CD4-positive, alpha-beta T cell treated with Interleukin-2 at 100 ng/mL for 4 hours (primary cell): ENCODE measurements around the gene PLCD3.

Experiments used
- DNase-seq: peaks from one replicate; pipeline ENCODE4 v3.0.0-alpha.2; 2020; ENCODE audit warnings: low spot score

Gene PLCD3

DNA sequence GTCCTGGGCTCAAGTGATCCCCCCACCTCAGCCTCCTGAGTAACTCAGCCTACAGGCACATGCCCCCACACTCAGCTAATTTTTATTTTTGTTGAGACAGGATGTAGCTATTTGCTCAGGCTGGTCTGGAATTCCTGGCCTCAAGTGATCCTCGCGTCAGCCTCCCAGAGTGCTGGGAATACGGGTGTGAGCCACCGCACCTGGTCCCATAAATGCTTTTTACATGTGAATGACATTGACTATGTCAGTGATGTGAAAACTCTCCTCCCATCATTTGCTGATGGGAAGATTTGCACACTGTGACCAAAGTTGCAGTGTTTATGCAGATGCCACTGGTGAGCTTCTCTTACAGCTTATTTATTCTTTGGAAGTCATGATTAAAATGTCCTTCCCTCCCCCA, 15.0 kb downstream of the PLCD3 start:
- DNase-seq = no peak

DNA sequence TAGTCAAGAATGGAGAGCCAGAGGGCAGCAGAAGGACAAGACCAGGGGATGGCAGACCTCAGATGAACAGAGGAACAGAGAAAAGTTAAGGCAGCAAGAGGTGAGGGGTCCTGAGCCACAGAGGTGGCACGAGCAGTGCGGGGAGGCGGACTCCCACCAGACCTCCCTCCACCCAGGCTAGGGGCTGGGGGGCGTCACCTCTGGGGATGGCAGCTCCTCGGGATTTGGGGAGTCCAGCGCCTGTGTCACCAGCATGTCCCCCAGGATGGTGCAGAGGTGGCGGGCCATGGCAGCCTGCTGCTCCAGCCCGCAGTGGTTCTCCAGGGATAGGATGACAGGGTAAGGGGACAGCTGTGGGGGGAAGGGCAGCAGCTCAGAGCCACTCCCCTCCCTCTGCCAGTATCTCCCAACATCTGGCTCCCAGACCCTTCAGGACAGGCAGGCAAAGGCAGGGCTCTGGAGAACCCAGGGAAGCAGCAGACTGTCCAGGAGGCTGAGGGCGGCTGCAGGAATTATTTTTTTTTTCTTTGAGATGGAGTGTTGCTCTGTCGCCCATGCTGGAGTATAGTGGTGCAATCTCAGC, 15.8 kb downstream of the PLCD3 start:
- DNase-seq = no peak

DNA sequence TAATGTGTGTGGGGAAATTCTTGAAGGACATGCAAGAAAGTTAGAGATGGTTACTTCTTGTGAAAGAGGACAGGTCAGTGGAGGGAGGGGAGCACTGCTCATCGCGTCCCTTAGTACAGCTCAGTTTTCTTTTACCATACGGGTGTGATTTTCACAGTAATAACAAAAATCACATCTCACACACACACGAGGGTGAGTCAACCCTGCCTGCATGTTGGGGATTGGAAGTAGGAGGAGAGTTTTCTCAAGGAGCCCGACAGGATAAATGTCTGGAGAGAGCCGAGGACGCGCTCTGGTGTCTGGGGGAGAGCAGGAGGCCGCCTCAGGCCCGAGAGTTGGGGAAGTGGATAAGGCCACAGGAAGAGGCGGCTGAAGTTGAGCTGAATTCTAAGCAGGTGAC, 16.4 kb downstream of the PLCD3 start:
- no peak for DNase-seq

DNA sequence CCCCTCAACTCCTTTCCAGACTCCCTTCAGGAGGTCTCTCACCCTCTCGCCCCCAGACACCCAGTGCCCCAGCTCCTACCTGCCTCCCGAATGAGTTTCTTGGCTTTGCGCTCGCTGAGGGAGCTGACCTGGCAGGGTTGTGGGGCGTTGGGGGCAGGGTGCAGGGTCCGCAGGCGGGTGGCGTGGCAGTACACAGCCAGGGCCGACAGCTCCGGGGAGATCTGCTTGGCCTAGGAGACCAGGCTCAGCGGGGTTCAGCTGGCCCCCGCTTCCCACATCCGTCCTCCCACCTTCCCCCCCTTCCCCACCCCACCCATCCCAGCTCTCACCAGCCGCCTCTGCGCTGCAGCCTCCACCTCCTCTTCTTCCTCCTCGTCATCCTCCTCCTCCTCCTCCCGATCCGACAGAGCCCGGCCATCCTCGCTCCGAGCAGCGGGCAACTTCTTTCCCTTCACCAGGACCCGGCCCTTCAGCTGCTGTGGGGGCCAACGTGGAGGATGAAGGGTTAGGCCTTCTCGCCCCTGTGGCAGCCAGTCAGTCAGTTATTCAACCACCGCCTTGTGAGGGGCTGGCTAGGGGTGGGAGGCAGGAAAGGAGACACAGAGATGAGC, 17.2 kb downstream of the PLCD3 start:
- DNase-seq = no peak

DNA sequence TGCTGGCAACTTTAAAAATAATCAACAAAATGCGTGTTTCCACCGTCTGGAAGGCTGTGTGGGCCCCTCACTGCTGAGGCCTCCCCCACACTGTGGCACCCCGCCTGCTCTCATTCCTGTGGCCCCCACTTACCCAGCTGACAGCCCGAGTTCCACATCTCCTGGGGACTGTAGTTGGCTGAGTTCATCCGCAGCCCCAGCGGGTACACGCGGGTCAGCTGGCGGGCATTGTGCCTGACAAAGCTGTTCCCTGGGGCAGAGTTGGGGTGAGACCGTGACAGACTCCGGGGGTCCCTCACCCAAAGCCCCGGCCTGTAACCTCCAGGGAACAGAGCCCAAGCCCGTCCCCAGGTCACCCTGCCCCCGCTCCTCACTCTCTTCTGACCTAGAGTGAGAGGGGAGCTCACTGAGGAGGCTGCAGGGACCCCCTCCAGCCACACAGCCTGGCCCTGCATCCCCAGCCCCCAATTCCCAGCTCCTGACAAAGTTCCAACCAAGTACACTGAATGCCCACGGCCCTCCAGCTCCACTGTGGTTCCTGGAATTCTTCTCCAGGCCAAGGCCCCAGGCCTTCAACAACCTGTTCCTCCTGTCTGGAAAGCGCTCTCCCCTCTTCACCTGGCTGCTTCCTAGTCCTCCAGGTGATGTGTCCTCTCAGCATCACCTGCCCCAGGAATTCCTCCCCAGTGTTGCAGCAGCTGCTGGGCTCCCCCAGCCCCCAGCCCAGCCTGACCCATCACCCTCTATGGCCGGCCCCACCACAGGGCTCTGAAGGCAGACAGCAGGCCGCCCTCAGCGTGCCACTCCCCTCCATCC, 18.0 kb downstream of the PLCD3 start:
- no peak for DNase-seq

DNA sequence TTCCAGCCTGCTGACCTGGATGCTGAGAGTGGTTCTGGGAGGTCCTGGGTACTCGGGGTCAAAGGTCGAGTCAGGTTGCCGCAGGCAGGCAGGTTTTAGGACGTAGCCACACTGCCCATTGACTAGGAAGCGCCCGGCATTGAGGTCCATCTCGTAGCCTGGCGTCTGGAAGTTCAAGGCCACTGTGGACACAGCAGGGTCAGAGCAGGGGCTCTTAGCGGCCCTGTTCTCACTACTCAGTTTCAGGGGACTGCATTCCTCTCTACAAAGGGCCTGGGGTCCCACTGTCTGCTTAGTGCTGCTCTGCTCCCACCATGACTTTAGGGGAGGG, 18.9 kb downstream of the PLCD3 start:
- DNase-seq = no peak

DNA sequence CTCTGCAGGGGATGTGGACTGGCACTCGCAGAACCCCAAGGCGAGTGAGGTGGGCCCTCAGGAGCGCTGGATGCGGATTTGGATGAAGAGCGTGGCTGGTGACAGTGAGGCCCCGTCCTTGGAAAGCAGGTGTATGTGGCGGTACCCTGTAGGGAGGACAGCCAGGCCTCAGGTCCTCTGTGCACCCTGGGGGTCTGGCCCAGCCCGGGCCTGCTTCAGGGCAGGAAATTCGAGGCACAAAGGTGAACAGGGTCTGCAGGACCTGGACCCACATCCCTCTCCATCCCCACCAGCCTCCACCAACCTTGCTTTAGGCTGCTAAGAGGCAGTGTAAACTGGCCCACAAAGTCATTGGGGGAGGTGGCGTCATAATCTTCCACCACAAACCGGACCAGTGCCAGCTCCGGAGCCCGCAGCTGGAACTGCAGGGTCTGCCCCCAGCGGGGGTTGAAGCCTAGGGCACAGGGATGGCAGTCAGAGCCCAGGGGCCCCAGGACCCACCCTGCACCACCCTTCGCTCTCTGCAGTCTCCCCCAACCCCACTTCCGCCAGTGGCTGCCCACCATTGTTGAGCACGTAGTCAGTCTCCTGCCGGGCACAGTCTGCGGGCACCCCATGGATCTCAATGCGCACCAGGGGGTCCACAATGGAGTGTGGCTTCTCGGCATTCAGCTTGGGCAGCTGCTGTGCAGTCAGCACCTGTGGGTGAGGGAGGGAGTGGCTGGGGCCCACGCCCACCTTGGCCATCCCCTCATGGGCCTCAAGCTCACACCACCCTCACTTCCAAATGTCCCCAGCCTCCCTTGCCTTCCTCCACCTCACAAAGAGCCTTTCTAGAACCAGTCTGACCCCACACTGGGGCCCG, 19.5 kb downstream of the PLCD3 start:
- DNase-seq = no peak

DNA sequence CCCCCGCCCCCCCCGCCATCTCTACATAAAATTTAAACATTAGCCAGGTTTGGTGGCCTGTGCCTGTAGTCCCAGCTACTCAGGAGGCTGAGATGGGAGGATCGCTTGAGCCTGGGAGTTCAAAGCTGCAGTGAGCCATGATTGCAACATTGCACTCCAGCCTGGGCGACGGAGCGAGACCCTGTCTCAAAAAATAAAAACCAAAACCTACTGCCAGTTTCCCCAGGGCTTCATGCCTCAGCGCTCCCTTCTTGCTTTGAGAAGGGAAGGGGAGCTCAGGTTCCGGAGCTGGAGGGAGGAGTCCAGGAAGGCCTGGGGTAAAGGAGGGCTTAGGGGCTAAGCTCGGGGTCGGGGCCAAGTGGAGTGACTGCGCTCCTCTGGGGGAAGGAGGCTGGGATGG, 20.5 kb downstream of the PLCD3 start:
- no peak for DNase-seq

DNA sequence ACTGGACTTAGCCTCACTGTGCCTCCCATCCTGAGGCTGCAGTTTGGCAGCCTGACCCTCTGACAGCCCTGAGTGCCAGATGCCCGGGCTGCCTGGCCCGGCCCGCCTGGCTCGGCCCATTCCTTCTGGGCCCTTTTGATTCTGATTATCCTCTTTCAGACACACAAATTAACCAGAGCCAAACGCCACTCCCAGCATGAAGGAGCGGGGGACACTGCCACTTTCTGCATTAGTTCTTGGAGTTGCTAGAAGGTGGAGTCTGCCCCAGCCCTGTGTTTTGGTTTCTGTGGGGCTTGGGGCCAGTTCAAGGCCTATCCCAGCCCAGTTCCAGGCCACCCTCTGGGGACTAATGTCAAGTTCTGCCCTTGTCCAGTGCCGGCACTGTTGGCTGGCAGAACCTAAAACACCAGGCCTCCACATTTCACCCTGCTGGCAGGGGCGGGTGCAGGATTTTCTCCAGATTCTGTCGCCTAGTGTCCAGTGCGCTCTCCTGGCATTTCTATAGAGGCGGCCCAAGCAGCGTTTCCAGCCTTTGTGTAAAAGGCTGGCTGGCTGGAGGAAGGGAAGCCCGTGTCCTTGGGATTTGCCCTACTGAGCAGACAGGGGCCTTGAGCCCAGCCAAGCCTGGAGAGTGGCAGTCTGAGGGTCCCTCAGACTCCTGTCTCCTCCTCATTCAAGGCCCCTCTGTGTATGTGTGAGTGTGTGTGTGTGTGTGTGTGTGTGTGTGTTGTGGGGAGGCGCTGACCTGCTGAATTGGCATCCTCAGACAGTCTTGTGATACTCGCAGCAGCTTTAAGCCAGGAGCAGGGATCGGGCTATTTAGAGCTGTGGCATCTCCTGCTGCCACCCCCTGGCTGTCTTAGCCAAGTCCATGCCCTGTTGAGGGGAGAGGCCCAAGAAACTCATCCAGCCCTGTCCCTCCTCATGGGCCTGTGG, 21.4 kb downstream of the PLCD3 start:
- no peak for DNase-seq

DNA sequence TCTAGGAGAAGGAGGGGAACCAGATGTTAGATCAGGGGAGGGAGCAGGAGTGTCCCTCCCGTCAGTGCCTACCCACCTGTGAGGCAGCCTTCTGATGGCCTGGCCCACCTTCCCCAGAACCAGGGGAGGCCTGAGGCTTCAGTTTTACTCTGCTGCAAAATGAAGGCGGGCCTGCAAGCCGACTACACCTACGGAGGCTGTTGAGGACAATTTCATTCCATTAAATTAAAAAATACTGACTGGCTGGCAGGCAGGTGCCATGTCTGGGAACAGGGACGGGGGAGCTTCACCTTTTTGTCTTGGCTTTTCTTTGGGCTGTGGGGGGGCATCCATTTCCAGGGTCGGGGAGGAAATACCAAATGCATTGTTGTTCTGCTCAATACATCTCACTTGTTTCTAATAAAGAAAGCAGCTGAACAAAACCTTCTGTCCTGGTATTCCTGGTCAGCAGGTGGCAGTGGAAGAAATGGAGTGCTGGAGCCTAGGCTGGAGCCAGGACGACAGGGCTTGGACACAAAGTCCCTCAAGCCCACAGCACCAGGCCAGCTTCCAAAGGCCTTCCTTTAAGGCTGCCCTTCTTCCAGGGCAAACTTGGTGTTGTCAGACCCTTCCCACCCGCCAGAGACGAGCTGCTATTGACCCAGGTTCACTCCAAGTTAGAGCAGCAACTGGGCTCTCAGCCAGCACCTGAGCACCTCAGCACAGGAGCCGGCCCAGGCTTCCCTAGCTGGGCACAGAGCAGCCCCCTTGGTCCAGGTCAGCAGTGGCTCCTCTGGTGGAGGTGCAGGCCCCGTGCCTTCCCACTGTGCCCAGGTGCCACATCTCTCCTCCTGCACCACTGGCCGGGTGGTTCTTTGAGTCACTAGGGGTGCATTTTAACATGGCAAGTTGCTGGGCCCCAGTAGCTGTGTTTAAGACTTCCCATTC, 23.5 kb downstream of the PLCD3 start:
- DNase-seq = no peak

DNA sequence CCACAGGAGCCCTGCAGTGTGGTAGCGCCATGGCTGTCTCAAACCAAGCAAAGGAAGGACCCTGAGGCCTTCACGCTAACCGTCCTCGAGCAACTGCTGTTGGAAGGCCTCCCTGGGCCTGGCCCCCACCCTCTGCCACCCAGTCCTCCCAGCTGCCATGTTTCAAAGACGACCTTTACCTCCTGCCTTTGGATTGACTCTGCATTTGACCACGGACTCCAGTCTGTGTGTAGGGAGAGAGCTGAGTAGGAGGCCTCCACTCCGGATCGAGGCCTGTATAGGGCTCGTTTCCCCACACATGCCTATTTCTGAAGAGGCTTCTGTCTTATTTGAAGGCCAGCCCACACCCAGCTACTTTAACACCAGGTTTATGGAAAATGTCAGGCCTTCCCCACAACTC, 24.3 kb downstream of the PLCD3 start:
- DNase-seq = no peak

DNA sequence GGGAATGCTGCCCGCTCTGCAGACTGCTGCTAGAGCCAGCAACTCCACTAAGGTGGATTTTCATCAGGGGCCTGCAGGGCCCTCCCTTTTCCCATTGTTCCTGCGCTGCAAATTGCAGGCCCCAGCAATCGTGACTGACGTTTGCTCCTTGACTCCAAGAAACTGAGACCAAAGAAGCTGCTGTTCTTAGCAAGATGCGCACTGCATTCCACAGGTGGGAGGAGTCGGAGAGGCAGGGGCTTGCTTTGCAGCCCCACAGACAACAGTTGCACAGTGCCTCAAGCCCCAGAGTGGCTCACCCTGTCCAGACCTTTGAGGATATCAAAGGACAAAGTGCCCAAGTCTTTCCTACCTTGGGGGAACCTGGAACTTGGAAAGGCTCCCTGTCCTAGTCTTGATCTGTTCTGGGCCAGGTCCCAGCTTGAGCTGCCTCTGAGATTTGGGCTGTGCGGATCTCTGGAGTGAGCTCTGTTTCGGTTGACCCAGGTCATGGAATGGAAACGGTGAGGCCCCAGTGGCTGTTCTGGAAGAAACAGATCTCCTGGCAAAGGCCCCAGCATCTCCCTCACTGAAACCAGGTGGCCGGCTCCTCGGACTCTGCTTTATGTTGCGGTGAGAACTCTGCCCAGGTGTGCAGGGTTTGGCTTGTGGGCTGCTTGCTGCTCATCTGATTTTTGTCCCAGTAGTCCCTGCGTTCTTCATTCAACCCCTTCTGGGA, 24.9 kb downstream of the PLCD3 start:
- DNase-seq = no peak

DNA sequence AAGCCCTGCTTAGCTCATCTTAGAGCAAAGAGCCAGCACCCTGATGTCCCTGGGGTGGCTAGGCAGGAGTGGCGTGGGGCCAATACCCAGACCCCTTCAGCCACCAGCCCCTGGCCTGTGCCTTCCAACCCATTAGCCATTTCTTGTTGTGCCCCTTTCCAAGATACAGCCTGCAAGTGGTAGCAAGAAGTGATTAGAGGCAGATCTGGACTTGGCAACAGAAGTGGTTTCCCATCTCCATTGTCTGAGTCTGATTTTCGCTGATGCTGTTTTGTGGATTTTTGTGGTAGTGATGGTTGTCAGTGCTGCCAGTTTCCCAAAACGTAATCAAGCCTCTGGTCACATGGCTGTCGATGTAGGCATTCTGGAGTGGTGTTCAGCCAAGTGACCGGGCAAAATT, 25.7 kb downstream of the PLCD3 start:
- DNase-seq = no peak

DNA sequence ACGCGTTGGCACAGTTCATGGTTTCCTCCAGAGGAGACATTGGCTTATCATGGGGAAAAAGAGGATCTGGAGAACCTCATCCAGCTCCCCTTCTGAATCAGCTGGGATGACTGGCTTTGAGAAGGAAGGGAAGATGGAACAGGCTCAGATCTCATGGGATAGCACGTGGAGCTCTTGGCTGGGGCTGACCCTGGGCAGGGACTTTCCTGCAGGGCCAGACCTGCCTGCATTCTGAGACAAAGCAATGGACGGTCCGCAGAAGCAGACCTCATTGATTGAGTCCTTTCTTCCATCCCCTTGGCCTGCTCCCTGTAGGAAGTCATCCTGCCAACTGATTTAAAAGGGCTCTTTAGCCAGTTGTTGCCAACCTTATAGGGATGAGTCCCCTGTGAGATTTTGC, 26.2 kb downstream of the PLCD3 start:
- no peak for DNase-seq

DNA sequence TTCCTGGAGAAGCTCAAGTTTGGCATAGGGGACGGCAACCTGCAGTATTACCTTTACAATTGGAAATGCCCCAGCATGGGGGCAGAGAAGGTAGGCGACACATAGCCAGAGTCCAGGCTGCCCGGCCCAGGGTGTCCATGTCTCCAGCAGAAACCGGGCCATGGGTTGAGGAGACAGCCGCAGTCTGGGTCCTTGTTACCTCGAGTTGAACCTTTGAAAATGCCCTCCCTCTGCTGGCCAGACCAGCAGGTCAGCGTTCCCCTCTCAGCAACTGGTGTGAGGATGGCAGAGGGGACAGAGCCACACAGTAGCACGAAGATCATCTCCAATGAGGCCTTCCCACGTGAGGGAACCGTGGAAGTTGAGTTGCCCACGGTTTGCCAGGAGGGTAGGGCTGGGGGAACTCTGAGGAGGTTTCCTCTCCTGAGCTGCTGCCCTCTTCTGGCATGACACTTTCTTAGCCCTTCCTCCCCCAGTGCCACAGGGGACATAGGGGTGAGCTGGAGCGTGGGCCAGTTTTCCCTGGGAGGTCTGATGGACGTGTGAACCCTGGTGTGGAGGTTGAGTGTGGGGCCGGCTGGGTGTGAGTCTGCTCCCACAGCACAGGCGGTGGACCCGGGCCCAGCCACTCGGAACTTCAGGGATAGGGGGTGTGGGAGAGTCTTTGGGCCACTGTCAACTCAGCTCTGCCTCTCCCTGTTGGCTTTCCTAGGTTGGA, 27.2 kb downstream of the PLCD3 start:
- no peak for DNase-seq

DNA sequence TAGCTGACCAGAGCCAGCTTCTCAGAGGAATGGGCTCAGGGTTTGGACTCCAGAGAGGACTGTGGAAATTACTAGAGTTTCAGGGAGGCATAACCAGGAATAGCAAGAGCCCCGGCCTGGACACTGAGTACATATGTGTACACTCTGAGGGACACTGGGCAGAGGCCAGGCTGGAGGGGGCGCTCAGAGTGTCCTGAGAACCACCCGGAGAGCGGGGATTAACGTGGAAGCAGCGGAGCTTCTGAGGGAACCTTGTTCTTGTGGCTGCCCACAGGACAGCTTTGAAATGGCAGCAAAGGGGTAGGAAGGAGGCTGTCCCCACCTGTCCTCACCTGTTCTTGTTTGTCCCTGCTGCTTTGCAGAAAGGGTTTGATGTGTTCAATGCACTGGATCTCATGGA, 27.8 kb downstream of the PLCD3 start:
- DNase-seq = no peak

DNA sequence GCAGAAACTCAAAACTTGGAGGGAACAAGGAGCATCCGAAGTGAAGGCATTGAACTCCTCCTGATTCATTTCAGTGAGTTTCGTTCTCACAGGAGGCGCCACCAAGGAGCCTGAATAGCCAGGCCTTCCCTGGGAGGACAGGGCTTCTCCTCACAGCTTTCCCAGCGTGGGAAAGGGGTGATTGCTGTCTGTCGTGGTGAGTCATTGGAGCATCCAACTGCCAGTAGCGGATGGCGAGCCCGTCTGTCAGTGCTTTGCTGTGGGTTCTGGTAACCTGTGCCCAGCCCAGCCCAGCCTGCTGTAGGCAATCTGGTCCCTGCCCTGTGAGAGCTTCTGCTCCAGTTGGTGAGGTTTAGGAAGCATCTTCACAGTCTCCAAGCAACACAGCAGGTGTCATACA, 28.3 kb downstream of the PLCD3 start:
- DNase-seq = no peak

DNA sequence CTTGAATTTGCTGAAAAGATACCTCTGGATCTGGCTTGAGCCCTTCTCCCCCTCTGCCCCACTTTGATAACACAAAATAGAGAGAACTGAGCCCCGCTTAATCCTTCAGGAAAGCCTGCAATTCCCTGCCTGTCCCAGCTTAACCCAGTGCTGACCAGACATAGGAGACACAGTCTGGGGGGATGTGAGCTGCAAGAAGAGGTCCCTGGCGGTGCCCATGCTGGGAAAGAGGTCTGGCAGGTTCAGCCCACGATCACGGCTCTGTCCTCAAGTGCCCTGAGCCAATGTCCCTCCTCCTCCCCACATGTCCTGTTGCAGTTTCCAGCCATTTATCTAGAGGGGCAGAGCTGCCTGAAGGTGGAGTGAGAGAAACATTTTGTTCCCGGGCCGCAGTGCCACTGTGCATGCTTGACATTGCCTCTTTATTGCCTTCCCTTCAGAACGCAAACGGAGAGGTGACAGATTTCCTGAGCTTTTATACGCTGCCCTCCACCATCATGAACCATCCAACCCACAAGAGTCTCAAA, 29.0 kb downstream of the PLCD3 start:
- DNase-seq = no peak

DNA sequence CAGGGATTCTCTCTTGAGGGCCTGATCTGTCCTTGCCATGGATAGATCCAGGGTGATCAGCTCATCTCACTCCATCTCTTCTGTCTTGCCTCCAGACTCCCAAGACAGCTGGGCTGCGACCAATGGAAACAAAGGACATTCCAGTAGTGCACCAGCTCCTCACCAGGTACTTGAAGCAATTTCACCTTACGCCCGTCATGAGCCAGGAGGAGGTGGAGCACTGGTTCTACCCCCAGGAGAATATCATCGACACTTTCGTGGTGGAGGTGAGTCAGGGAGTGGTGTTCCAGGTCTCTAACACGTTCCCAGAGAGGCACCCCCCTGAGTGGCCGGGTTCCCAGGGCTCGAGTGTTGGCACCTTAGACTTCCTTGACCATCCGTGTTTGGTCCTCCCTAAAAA, 29.5 kb downstream of the PLCD3 start:
- no peak for DNase-seq
